GM23338 (cell line): ENCODE measurements around the gene CDH12. TPM values are rescaled to one million over a fixed set of nuclear protein-coding genes. Genes with fewer than 3 reads are reported as not detected.
A peak's percentile ranks its signal among the peaks of the same experiment; 100 is the strongest.

ENCODE experiments used
- ATAC-seq: fragments of 200-7000 bp; cut with Tn5 transposase; 3 replicates; pipeline ENCODE4 v1.9.1; 2020
- DNase-seq: peaks from one replicate; pipeline ENCODE4 v3.0.0-alpha.2; 2015; ENCODE audit warnings: low spot score
- H2AFZ ChIP-seq: fragments of 200-600 bp; sonication (generic); 2 replicates; pipeline ENCODE4 v1.8.0; 2016; ENCODE audit warnings: antibody characterized with exemption, mild to moderate bottlenecking, moderate library complexity
- H3F3A ChIP-seq: fragments of 200-600 bp; sonication (generic); replicated peaks from 2 replicates; pipeline ENCODE4 v1.8.0; 2017; ENCODE audit warnings: antibody characterized with exemption, mixed run types, low read depth
- H3K27ac ChIP-seq: fragments of 200-600 bp; sonication (generic); 2 replicates; pipeline ENCODE4 v1.6.1; 2016; ENCODE audit warnings: low read depth
- H3K27me3 ChIP-seq: fragments of 200-600 bp; sonication (generic); 2 replicates; pipeline ENCODE4 v1.8.0; 2016; ENCODE audit warnings: mild to moderate bottlenecking, mixed run types, moderate library complexity; ENCODE audit not compliant: insufficient read depth
- H3K36me3 ChIP-seq: fragments of 200-600 bp; sonication (generic); 2 replicates; pipeline ENCODE4 v1.8.0; 2016; ENCODE audit warnings: mild to moderate bottlenecking; ENCODE audit not compliant: insufficient read depth
- H3K4me1 ChIP-seq: fragments of 200-600 bp; sonication (generic); 2 replicates; pipeline ENCODE4 v1.8.0; 2016; ENCODE audit warnings: mild to moderate bottlenecking, moderate library complexity; ENCODE audit not compliant: insufficient read depth
- H3K4me2 ChIP-seq: fragments of 200-600 bp; sonication (generic); 2 replicates; pipeline ENCODE4 v1.7.1; 2017; ENCODE audit warnings: mixed run types
- H3K4me3 ChIP-seq: fragments of 200-600 bp; sonication (generic); 2 replicates; pipeline ENCODE4 v1.6.1; 2016; ENCODE audit warnings: mixed run types
- H3K79me2 ChIP-seq: fragments of 200-600 bp; sonication (generic); replicated peaks from 2 replicates; pipeline ENCODE4 v1.8.0; 2017; ENCODE audit warnings: mild to moderate bottlenecking; ENCODE audit not compliant: insufficient read depth
- H3K9me2 ChIP-seq: fragments of 200-600 bp; sonication (generic); 2 replicates; pipeline ENCODE4 v1.8.0; 2017; ENCODE audit not compliant: insufficient read depth
- H4K20me1 ChIP-seq: fragments of 200-600 bp; sonication (generic); replicated peaks from 2 replicates; pipeline ENCODE4 v1.8.0; 2017; ENCODE audit warnings: mild to moderate bottlenecking; ENCODE audit not compliant: insufficient read depth
- H3K27ac Mint-ChIP-seq: 2 replicates; pipeline ENCODE4 v1.8.0; 2020; ENCODE audit warnings: inconsistent platforms, mild to moderate bottlenecking, moderate library complexity, mixed read lengths
- H3K27me3 Mint-ChIP-seq: 3 replicates; pipeline ENCODE4 v1.8.0; 2022; ENCODE audit warnings: low read depth, mild to moderate bottlenecking, moderate library complexity, mixed read lengths, inconsistent platforms; ENCODE audit not compliant: insufficient read depth, poor library complexity
- H3K36me3 Mint-ChIP-seq: 3 replicates; pipeline ENCODE4 v1.8.0; 2021; ENCODE audit warnings: low read depth, mild to moderate bottlenecking, inconsistent platforms, moderate library complexity, mixed read lengths
- H3K4me1 Mint-ChIP-seq: 3 replicates; pipeline ENCODE4 v1.8.0; 2020; ENCODE audit warnings: mild to moderate bottlenecking, inconsistent platforms, mixed read lengths
- H3K4me3 Mint-ChIP-seq: 3 replicates; pipeline ENCODE4 v1.8.0; 2021; ENCODE audit warnings: moderate library complexity, mild to moderate bottlenecking, inconsistent platforms, mixed read lengths
- H3K9me3 Mint-ChIP-seq: 3 replicates; pipeline ENCODE4 v1.8.0; 2020; ENCODE audit warnings: moderate library complexity, mild to moderate bottlenecking, inconsistent platforms, mixed read lengths
- CREB1 ChIP-seq: fragments of 250-450 bp; sonication (Bioruptor Pico); IDR thresholded peaks from 2 replicates; pipeline ENCODE4 v1.5.0; 2020; ENCODE audit warnings: low read depth, mild to moderate bottlenecking, moderate library complexity
- CTCF ChIP-seq, 2 experiments: fragments of 200-600 bp in 1 of 2; sonication (generic) in 1 of 2; conservative IDR thresholded peaks; 2 replicates each; pipeline versions ENCODE4 v1.5.1 to v1.6.1; 2016 to 2017; ENCODE audit warnings: antibody characterized with exemption in 2 of 2, low read depth in 2 of 2, mild to moderate bottlenecking in 2 of 2, moderate library complexity in 1 of 2
- ETS1 ChIP-seq: IDR thresholded peaks from 2 replicates; pipeline ENCODE4 v1.6.1; 2016; ENCODE audit warnings: antibody characterized with exemption
- EZH2 ChIP-seq: fragments of 200-600 bp; sonication (generic); IDR thresholded peaks from one replicate; pipeline ENCODE4 v1.8.0; 2017; ENCODE audit warnings: antibody characterized with exemption, mild to moderate bottlenecking, low read depth; ENCODE audit not compliant: unreplicated experiment
- EZH2phosphoT487 ChIP-seq: fragments of 200-600 bp; sonication (generic); IDR thresholded peaks from one replicate; pipeline ENCODE4 v1.8.1; 2018; ENCODE audit warnings: antibody characterized with exemption; ENCODE audit not compliant: unreplicated experiment
- JUNB ChIP-seq: IDR thresholded peaks from one replicate; pipeline ENCODE4 v1.6.1; 2016; ENCODE audit warnings: antibody characterized with exemption; ENCODE audit not compliant: unreplicated experiment
- POLR2AphosphoS5 ChIP-seq: IDR thresholded peaks from 2 replicates; pipeline ENCODE4 v1.6.1; 2016; ENCODE audit warnings: antibody characterized with exemption, low read depth
- REST ChIP-seq: IDR thresholded peaks from one replicate; pipeline ENCODE4 v1.6.1; 2018; ENCODE audit warnings: antibody characterized with exemption; ENCODE audit not compliant: unreplicated experiment
- STAT1 ChIP-seq: IDR thresholded peaks from one replicate; pipeline ENCODE4 v1.6.1; 2016; ENCODE audit warnings: antibody characterized with exemption; ENCODE audit not compliant: unreplicated experiment
- ZNF114 ChIP-seq: fragments of 250-450 bp; sonication (Bioruptor Pico); IDR thresholded peaks from 2 replicates; pipeline ENCODE4 v1.5.0; 2020; ENCODE audit warnings: mild to moderate bottlenecking, moderate library complexity
- ZNF331 ChIP-seq: fragments of 250-450 bp; sonication (Bioruptor Pico); IDR thresholded peaks from 2 replicates; pipeline ENCODE4 v1.5.0; 2020; ENCODE audit warnings: low read depth, mild to moderate bottlenecking, moderate library complexity
- polyA plus RNA-seq: library from polyadenylated mRNA; unstranded; fragments of >200 nt; fragmentation: Nextera tagmentation; extraction: Ambion mirVana; gene quantifications from 2 replicates; pipeline ENCODE4 v1.2.1, GENCODE V29; 2016
- total RNA-seq: library from RNA; depleted of rRNA; stranded (reverse); fragments of >200 nt; shearing (Covaris generic); gene quantifications from 2 replicates; pipeline ENCODE4 v1.2.3, GENCODE V29; 2014

CDH12 gene
- total and polyA plus RNA-seq, 2 experiments from 2014 or later, result not detected

- Mint-ChIP-seq H3K36me3 (peaks cover 3% of the 10 kb centered on the region; the same call in 2 of the 3 replicates), H3K9me3 (0 out of 3 replicates have a peak, but pooled peaks cover 3% of the 10 kb centered on the region), H3K4me1 (peaks cover 20% of the 10 kb centered on the region), H3K27ac (no peak overlapping the region), H3K27me3 (peaks cover 2% of the 10 kb centered on the region), H3K4me3 (no peak overlapping the region)
- Histone ChIP-seq H3K27me3 (no peaks in the 10 kb centered on the region), H4K20me1 (no peaks in the 10 kb centered on the region), H3K9me2 (peaks cover 7% of the 10 kb centered on the region; the same call in 1 of the 2 replicates), H3F3A (no peaks in the 10 kb centered on the region), H3K4me3 (no peak overlapping the region), H3K4me1 (peaks cover 30% of the 10 kb centered on the region), H3K4me2 (0 out of 2 replicates have a peak overlapping the region, but pooled peaks have one; percentile 49), H3K27ac (peak overlapping the region; percentile 58; the same call in 1 of the 2 replicates), H2AFZ (peak overlapping the region; percentile 91), H3K36me3 (no peaks in the 10 kb centered on the region), H3K79me2 (no peaks in the 10 kb centered on the region)
- TF ChIP-seq ZNF331 (CRISPR knock-in tag) (no peak), CTCF (conservative IDR thresholded peaks at IDR 0.05; ENCODE audit: low read depth in 2 of 2) (peak in 1 of 2 experiments; percentile 19; a peak in 1 of 4 replicates), ETS1 (no peak), REST (no peak), JUNB (no peak), EZH2 (no peak)
- ATAC-seq (peak; percentile 88), DNase-seq (peak; percentile 56)
Observed at GRCh38 chr5:22631683-22632082, 221.5 kb downstream of the CDH12 start.

- Histone ChIP-seq H3K27me3 (no peaks in the 10 kb centered on the region), H3K36me3 (no peaks in the 10 kb centered on the region), H2AFZ (no peak overlapping the region), H3F3A (no peaks in the 10 kb centered on the region), H3K27ac (no peak overlapping the region), H3K79me2 (no peaks in the 10 kb centered on the region), H4K20me1 (no peaks in the 10 kb centered on the region), H3K4me1 (peaks cover 35% of the 10 kb centered on the region), H3K4me2 (no peak overlapping the region), H3K9me2 (peaks cover 7% of the 10 kb centered on the region; the same call in 1 of the 2 replicates), H3K4me3 (no peak overlapping the region)
- H3K4me3 Mint-ChIP-seq, result no peak overlapping the region
- H3K9me3 Mint-ChIP-seq, result peaks cover 21% of the 10 kb centered on the region; the same call in 2 of the 3 replicates
- H3K4me1 Mint-ChIP-seq, result peaks cover 26% of the 10 kb centered on the region
- no peak overlapping the region; the same call in 1 of the 2 replicates for H3K27ac Mint-ChIP-seq
- no peak for TF ChIP-seq STAT1
- TF ChIP-seq EZH2phosphoT487, result no peak
- TF ChIP-seq CREB1 (CRISPR knock-in tag), result no peak
- no peak for TF ChIP-seq ZNF331 (CRISPR knock-in tag)
- no peak for TF ChIP-seq POLR2AphosphoS5
- TF ChIP-seq REST, result no peak
- TF ChIP-seq ZNF114 (CRISPR knock-in tag), result no peak
- TF ChIP-seq JUNB, result no peak
- TF ChIP-seq ETS1, result no peak
- ATAC-seq, result no peak
- peaks cover 2% of the 10 kb centered on the region for H3K27me3 Mint-ChIP-seq
- peaks cover 26% of the 10 kb centered on the region for H3K36me3 Mint-ChIP-seq
- DNase-seq, result no peak
Observed at GRCh38 chr5:22627029-22627428, 226.1 kb downstream of the CDH12 start.
